Loucy (cell line): ENCODE results near the gene MESD.

Experiments used
- CTCF ChIP-seq: fragments of 200-600 bp; sonication (generic); conservative IDR thresholded peaks from 2 replicates; pipeline ENCODE4 v1.5.1; 2014; ENCODE audit warnings: mild to moderate bottlenecking, antibody characterized with exemption, low read length
- EZH2phosphoT487 ChIP-seq: fragments of 200-600 bp; IDR thresholded peaks from 2 replicates; pipeline ENCODE4 v1.6.1; 2018; ENCODE audit warnings: antibody characterized with exemption, mild to moderate bottlenecking, moderate library complexity, borderline replicate concordance

- TF ChIP-seq CTCF (no peak), EZH2phosphoT487 (no peak)
Observed at GRCh38 chr15:80990955-80991354, 1.3 kb upstream of the MESD start.
